Liver (tissue), 9 donors: Measurements from ENCODE around the gene ZBTB2. TPM values are rescaled to one million over a fixed set of nuclear protein-coding genes. Genes with fewer than 3 reads are reported as not detected.

Experiments used
- DNase-seq: peaks from one replicate; pipeline ENCODE4 v3.0.0-alpha.2; 2017; ENCODE audit warnings: low spot score
- H3K27ac ChIP-seq, 2 donors: one replicate each; pipeline ENCODE4 v1.7.0; 2013; ENCODE audit warnings: inconsistent platforms in 2 of 2, low read length in 2 of 2, control low read depth in 1 of 2, low read depth in 1 of 2, mild to moderate bottlenecking in 1 of 2
- H3K27me3 ChIP-seq, 4 donors: one replicate each; pipeline versions ENCODE4 v1.6.1 to v1.7.0; 2013; ENCODE audit warnings: low read length in 3 of 4, inconsistent platforms in 1 of 4, mild to moderate bottlenecking in 1 of 4, moderate library complexity in 1 of 4; ENCODE audit not compliant: control insufficient read depth in 4 of 4, insufficient read depth in 4 of 4
- H3K36me3 ChIP-seq, 4 donors: one replicate each; pipeline versions ENCODE4 v1.6.1 to v1.7.0; 2013; ENCODE audit warnings: low read length in 3 of 4, mild to moderate bottlenecking in 3 of 4, low read depth in 1 of 4, moderate library complexity in 1 of 4; ENCODE audit not compliant: control insufficient read depth in 4 of 4, insufficient read depth in 3 of 4
- H3K4me1 ChIP-seq, 4 donors: one replicate each; pipeline versions ENCODE4 v1.6.1 to v1.7.0; 2013; ENCODE audit warnings: low read length in 3 of 4, mild to moderate bottlenecking in 3 of 4, moderate library complexity in 1 of 4; ENCODE audit not compliant: control insufficient read depth in 4 of 4, insufficient read depth in 4 of 4
- H3K4me3 ChIP-seq, 3 donors: one replicate each; pipeline versions ENCODE4 v1.6.1 to v1.7.0; 2013; ENCODE audit warnings: low read length in 3 of 3, control low read depth in 1 of 3, low read depth in 1 of 3, mild to moderate bottlenecking in 1 of 3
- H3K9ac ChIP-seq, 2 donors: one replicate each; pipeline ENCODE4 v1.7.0; 2013; ENCODE audit warnings: low read length in 2 of 2, mild to moderate bottlenecking in 2 of 2, moderate library complexity in 2 of 2, control low read depth in 1 of 2, low read depth in 1 of 2
- H3K9me3 ChIP-seq, 4 donors: one replicate each; pipeline versions ENCODE4 v1.6.1 to v1.7.0; 2013; ENCODE audit warnings: low read length in 3 of 4; ENCODE audit not compliant: control insufficient read depth in 4 of 4
- ATF3 ChIP-seq: IDR thresholded peaks from 2 replicates; pipeline ENCODE4 v1.6.1; 2016; ENCODE audit warnings: antibody characterized with exemption
- CTCF ChIP-seq: fragments of 150-350 bp; IDR thresholded peaks from 2 replicates; pipeline ENCODE4 v1.5.1; 2017; ENCODE audit warnings: improper control_type of control experiment, low read depth, low read length; ENCODE audit not compliant: missing input control
- EGR1 ChIP-seq, 2 donors: IDR thresholded peaks; 2 replicates each; pipeline ENCODE4 v1.6.1; 2016 to 2018; ENCODE audit warnings: antibody characterized with exemption in 2 of 2, low read depth in 2 of 2
- FOXA1 ChIP-seq: IDR thresholded peaks from 2 replicates; pipeline ENCODE4 v1.6.1; 2016; ENCODE audit warnings: antibody characterized with exemption
- FOXA2 ChIP-seq: IDR thresholded peaks from 2 replicates; pipeline ENCODE4 v1.6.1; 2016; ENCODE audit warnings: antibody characterized with exemption
- GABPA ChIP-seq, 2 donors: IDR thresholded peaks in 1 of 2; conservative IDR thresholded peaks in 1 of 2; 2 replicates each; pipeline ENCODE4 v1.6.1; 2016; ENCODE audit warnings: antibody characterized with exemption in 2 of 2, mild to moderate bottlenecking in 1 of 2, moderate library complexity in 1 of 2
- HNF4A ChIP-seq, 2 donors: conservative IDR thresholded peaks; 2 replicates each; pipeline ENCODE4 v1.6.1; 2016; ENCODE audit warnings: antibody characterized with exemption in 2 of 2, mild to moderate bottlenecking in 2 of 2
- HNF4G ChIP-seq: IDR thresholded peaks from 2 replicates; pipeline ENCODE4 v1.6.1; 2016; ENCODE audit warnings: antibody characterized with exemption
- JUND ChIP-seq, 2 donors: IDR thresholded peaks; 2 replicates each; pipeline ENCODE4 v1.6.1; 2016; ENCODE audit warnings: antibody characterized with exemption in 2 of 2
- NR2F2 ChIP-seq: IDR thresholded peaks from 2 replicates; pipeline ENCODE4 v1.6.1; 2016; ENCODE audit warnings: antibody characterized with exemption
- REST ChIP-seq: IDR thresholded peaks from 2 replicates; pipeline ENCODE4 v1.6.1; 2016; ENCODE audit warnings: antibody characterized with exemption, mild to moderate bottlenecking
- RXRA ChIP-seq, 2 donors: IDR thresholded peaks; 2 replicates each; pipeline ENCODE4 v1.6.1; 2017 to 2018; ENCODE audit warnings: antibody characterized with exemption in 2 of 2, mild to moderate bottlenecking in 1 of 2
- SP1 ChIP-seq: IDR thresholded peaks from 2 replicates; pipeline ENCODE4 v1.6.1; 2018; ENCODE audit warnings: antibody characterized with exemption, mild to moderate bottlenecking
- TAF1 ChIP-seq: conservative IDR thresholded peaks from 2 replicates; pipeline ENCODE4 v1.6.1; 2016; ENCODE audit warnings: antibody characterized with exemption, mild to moderate bottlenecking
- YY1 ChIP-seq: IDR thresholded peaks from 2 replicates; pipeline ENCODE4 v1.6.1; 2016; ENCODE audit warnings: antibody characterized with exemption, mild to moderate bottlenecking
- WGBS: extraction: QIAGEN DNeasy Blood & Tissue Kit; methylation state at CpG from one replicate; pipeline ENCODE4 v1.1.7; 2013; 5-methylcytosine and 5-hydroxymethylcytosine counted together
- polyA plus RNA-seq, 2 donors: library from polyadenylated mRNA; stranded (reverse) in 1 of 2; unstranded in 1 of 2; fragments of 200-250 nt in 1 of 2; fragments of >200 nt in 1 of 2; fragmentation: Nextera tagmentation in 1 of 2; extraction: Ambion mirVana in 1 of 2; gene quantifications; one replicate each; pipeline versions ENCODE4 v1.2.1 to v1.2.3, GENCODE V29; 2013 to 2015
- total RNA-seq, 2 donors: library from RNA; depleted of rRNA; stranded (reverse); fragments of >200 nt; gene quantifications; one replicate each; pipeline ENCODE4 v1.2.3, GENCODE V29; 2014
- TF ChIP-seq, protein P1 (sequence below): IDR thresholded peaks from 2 replicates; pipeline ENCODE4 v1.6.1; 2016; ENCODE audit warnings: antibody characterized with exemption
- donor health status: healthy.
- donor health status: healthy.
- donor health status: healthy.
- donor health status: healthy.
- donor health status: healthy.

ZBTB2 gene
- total and polyA plus RNA-seq, 4 donors: 2.5 to 4.2 (median 3.0) TPM

DNA sequence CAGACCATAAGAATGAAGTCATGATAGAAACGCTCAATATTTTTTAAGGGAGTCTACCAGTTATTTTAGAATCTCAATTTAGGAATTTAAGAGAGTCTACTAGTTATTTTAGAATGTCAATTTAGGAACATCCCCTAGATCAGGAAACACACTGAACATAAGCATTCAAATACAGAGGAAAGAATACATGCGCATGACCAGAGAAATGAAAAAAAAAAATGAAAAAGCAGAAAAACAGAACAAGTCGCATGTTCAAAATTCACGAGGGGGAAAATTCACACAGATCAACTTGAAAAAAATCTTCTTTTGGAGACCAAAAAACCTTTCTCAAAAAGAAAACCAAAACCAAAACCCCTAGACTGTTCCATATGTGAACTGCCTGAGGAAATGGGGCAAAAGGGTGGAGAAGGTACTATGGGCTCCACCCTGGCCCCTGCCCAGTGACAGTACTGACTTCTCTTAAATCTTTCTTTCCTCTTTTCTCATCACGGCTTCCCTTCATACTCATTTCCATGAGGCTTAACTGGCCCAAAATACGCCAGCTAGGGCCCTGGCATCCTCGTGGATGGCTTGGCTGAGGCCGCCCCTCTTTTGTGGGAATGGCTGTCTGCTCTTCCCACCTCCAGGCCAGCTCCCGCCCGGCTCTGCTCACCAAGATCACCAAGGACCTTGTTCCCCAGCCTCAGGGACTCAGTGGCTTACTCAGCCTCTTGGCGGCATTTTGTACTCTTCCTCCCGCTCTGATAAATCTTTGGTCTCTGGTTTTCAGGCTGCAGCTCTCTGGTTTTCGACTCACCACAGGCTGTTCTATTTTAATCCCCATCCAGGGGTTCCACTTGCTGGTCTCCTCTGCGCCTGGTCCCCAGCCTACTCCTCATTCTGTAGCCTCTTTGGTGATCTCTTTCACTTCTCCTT lies 11.2 kb downstream of the ZBTB2 start:
- no peak for DNase-seq
- H3K27me3 ChIP-seq: no peaks in the 10 kb centered on the region
- TF ChIP-seq CTCF (no peak), GABPA (IDR thresholded peaks at IDR 0.05 in 1 of 2, conservative IDR thresholded peaks at IDR 0.05 in 1 of 2) (no peak), REST (no peak), SP1 (no peak), RXRA (IDR thresholded peaks at IDR 0.05) (no peak), EGR1 (IDR thresholded peaks at IDR 0.05; ENCODE audit: low read depth in 2 of 2) (no peak), NR2F2 (no peak), ATF3 (no peak), HNF4G (no peak), YY1 (no peak), HNF4A (conservative IDR thresholded peaks at IDR 0.05) (no peak), FOXA2 (no peak), TAF1 (no peak), JUND (IDR thresholded peaks at IDR 0.05) (no peak), FOXA1 (no peak)
- TF ChIP-seq, protein P1, sequence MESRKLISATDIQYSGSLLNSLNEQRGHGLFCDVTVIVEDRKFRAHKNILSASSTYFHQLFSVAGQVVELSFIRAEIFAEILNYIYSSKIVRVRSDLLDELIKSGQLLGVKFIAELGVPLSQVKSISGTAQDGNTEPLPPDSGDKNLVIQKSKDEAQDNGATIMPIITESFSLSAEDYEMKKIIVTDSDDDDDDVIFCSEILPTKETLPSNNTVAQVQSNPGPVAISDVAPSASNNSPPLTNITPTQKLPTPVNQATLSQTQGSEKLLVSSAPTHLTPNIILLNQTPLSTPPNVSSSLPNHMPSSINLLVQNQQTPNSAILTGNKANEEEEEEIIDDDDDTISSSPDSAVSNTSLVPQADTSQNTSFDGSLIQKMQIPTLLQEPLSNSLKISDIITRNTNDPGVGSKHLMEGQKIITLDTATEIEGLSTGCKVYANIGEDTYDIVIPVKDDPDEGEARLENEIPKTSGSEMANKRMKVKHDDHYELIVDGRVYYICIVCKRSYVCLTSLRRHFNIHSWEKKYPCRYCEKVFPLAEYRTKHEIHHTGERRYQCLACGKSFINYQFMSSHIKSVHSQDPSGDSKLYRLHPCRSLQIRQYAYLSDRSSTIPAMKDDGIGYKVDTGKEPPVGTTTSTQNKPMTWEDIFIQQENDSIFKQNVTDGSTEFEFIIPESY: no peak
- H3K4me3 ChIP-seq: no peak overlapping the region
- H3K9ac ChIP-seq: peak overlapping the region in 1 of 2 donors; percentile 39
- H3K4me1 ChIP-seq: peaks cover 0 to 9% (median 6%) of the 10 kb centered on the region in 4 donors
- peak overlapping the region; percentile 18 to 50 for H3K27ac ChIP-seq
- WGBS: 84% methylated on average over 14 of the region's 14 CpGs
- no peaks in the 10 kb centered on the region for H3K36me3 ChIP-seq
- H3K9me3 ChIP-seq: no peaks in the 10 kb centered on the region
